GM19468 (cell line): Measurements from ENCODE around the gene PRXL2B.

Experiments
- ATAC-seq: cut with Tn5 transposase; IDR thresholded peaks from one replicate; pipeline ENCODE4 v1.9.1; 2021; ENCODE audit warnings: mild to moderate bottlenecking, moderate library complexity, moderate number of reproducible peaks; ENCODE audit not compliant: unreplicated experiment; ENCODE audit errors: extremely low read depth

PRXL2B gene

DNA sequence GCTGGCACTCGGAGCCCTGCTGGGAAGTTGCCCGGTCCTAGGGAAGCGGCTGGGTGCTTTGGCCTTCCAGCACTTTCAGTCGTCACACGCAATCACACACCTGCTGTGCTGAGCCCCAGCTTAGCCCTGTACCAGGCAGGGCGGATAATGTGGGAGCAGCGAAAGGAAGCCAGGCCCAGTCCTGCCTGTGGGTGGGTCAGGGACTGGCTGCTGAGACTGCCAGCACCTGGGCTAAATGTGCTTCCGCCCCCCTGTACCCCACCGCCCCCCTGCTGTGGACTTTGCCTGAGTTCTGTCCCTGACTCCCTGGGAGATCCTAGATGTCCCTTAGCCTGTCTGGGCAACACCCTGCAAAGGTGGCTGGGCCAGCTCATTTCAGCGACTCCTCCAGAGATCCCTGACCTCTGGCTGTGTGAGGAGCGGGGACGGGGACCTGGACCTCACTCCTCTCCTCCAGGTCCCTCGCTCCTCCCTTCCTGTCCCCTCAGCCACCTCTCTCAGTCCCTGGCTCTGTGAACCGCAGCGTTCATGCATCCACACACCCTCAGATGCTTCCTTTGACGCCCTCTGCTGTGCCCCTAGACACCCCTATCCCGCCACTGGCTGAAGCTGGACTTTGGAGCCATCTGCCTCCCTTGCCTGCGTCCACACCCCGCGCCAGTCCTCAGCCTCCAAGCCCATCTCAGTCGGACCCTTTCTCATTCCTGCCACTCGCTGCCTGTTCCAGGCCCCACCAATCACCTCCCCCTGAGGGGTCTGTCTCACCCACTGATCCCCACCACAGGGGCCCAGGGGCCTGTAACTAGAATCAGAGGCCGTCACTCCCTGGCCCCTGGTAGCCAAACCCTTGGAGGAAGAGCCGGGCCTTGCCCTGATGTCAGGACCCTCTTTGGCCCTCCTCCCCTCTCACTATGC is 44.8 kb downstream of the PRXL2B start:
- ATAC-seq: no peak

GRCh38 chr1:2632051-2632430 is 45.5 kb downstream of the PRXL2B start:
- no peak for ATAC-seq

- ATAC-seq: no peak
These were observed 46.2 kb downstream of the PRXL2B start, which contains the start of gene MMEL1 for GRCh38 chr1:2632561-2633361. Gene MMEL1, minus strand, starts transcription at chr1:2633016. Its CDS starts 3,532 bp downstream, at chr1:2629484.

GRCh38 chr1:2633366-2633935 is 46.9 kb downstream of the PRXL2B start:
- no peak for ATAC-seq

DNA sequence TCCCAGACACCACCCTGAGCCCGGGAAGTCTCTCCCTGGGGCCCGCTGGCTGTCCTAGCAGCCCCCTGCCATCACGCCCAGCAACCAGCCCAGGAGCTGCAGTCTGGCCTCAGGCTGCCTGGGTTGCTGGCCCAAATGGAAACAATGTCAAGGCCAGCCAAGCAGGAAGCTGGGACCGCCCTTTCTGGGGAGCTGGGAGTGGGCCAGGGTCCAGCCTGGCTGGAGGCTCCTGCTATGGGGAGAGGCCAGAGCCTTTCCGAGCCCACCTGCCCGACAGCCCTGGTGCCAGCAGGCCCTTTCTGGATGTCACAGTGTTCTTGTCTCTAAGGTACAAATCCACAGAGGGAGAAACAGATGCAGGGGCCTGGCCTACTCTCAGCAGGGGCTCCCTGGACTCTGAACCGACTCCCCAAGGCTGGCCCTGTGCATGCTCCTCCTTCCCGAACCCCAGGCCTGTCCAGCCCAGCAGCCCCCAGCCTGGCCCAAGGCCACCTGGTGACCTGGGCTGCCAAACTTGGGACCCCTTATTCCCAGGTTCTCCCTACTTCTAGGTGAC is 47.4 kb downstream of the PRXL2B start:
- ATAC-seq: no peak

DNA sequence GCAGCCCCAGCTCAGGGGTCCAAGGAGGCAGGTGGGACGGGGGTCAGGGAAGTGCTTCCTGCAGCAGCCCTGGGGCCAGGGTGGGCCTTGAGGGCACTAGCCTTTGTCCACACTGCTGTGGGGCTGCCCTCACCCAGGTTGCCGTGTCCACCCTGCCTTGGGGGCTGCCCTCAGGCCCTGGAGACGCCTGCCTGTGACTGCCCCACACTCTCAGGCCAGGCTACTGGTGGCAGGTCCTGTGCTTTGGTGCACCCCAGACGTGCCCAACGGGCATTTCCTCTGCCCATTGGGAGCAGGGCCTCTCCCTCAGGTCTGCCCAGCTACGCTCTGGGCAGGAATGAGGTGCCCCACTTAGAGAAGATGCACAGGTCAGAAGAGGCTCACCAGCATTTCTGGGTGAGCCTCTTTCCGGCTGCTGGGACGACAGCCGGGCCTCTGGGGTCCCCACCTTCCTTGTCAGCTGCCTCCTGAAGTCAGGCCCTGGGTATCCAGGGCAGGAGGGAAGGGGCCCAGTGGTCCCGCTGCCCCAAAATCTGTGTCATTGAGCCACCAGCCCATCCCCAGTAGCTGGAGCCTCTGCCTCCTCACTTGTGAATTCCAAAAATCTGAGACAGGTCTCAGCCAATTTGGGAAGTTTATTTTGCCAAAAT is 48.9 kb downstream of the PRXL2B start:
- ATAC-seq: no peak

DNA sequence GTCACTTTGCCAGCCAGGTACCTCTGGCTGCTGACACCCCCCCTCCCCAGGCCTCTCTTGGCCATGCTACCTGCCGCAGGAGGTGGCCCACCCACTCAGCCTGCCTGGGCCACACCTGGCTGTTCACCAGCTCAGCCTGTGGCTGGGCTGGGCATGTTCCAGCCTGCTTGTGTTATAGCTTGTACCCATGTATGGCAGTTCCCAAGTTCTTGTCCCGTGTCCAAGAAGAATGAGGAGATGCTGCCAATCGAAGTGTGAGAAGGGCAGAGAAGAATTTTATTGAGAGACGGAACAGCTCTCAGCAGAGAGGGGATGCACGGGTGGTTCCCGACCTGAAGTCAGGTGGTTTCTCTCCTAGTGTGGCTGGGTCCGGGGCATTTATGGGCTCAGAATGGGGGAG is 50.2 kb downstream of the PRXL2B start:
- no peak for ATAC-seq

DNA sequence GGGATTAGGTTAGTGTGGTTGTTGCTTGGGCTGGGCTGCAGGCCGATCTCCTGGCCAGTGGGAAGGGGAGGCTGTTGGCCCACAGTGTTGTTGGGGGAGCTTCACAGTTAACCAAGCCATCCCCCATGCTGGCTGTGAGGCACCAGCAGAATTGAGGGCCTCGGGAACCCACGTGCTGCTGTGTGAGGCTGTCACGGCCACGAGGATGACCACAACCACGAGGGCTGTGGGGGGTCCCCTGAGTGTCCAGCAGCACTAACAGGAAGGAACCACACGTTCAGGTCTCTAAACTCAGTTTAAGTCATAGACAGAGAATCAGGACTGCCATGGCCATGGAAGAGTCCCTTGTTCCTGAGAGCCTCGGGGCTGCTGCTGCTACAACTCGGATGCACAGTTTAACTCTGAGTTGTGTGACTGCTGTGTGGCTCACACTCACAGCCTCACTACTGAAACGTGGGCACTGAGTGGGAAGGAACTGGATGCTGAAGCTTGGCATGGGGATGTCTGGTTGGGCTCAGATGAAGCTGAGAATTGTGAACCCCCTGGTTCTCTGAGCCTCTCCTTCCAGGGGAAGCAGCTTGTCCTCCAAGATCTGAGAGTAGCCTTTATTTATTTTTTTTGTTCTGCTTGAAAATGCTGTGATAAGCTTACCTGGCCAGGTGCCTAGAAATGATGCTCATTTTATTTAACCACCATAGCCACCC is 51.0 kb downstream of the PRXL2B start:
- no peak for ATAC-seq

DNA sequence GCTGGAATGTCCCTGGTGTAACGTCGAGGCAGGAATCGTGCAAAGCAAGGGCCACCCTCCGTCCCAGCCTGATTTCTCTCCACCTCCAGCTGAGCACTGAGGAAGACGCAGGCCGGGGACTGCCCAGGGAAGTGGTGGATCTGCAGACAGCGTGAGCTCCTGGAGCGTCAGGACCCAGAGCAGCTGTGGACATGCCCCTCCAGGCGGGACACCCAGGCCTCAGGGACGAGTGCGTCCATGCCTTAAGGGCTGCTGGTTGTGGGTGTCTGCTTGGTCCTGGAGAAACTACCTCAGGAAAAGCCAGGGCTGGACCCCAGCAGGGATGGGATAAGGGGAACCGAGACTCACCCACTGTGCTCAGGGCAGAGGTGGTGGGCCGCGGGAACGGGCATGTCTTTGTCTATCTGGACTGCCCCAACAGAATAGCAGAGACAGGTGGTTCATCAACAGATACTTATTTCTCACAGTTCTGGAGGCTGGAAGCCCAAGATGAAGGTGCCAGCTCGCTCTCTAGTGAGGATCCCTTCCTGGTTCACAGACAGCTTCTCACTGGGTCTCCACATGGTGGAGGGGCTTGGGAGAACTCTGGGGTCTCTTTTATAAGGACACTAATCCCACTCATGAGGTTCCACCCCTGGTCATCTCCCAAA is 52.0 kb downstream of the PRXL2B start:
- ATAC-seq: no peak

GRCh38 chr1:2639203-2639602 is 52.6 kb downstream of the PRXL2B start:
- ATAC-seq: no peak

DNA sequence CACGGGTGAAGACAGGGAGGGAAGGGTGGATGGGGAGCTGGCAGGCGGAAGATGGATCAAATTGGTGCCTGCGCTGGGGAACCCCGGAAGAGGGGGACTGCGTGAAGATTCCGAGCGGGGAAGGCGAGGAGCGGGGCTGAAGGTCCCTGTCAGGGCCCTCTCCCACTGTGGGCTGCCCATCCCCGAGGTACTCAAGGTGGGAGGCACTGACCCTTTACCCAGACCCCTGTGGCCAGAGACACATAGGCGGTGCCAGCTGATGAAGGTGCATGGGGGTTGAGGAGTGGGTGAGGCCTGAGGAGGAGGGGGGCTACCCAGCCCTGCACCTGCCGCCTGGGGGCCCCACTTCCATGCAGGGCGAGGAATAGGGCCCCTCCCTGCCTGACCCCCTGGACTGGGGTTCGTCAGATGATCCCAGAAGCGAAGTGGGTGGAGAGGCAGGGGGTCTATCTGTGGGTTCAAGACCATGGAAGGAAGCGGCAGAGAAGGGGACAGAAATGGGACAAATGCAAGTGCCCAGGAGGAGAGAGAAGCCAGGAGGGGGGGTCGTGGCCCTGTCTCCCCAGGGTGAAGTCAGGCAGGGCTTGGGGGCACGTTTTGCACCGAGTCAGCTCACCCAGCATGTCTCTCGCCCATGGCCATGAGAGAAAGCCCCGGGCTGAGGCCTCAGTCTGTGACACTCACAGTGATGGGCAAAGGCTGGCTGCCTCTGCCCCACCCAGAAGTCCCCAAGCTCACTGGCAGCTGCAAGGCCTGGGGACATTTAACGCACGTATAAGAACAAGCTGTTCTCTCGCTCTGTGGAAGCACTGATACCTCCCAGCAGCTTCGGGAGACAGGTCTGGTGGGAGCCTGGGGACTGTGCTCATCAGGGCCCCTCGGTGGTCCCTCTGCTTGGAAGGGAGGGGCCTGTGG is 53.3 kb downstream of the PRXL2B start:
- ATAC-seq: no peak

DNA sequence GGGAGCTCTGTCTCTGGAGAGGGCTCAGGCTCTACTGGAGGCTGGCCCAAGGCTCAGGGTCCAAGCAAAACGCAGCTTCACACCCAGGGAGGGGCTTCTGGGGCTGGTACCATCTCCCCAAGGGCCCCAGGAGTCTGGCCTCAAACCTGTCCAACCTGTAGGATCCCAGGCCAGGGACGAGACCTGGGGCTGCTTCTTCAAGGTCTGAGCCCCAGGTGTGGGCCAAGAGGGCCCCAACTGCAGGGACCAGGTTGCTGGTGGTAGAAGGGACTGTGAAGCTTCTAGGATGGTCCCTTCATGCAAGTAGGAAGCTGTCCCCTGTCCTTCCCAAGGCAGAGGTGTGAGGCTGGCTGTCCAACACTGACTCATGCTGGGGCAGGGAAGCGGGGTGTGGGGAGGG is 54.0 kb downstream of the PRXL2B start:
- no peak for ATAC-seq
